GM21360 (cell line): ENCODE measurements around the gene KDM4E.
"Not testable (repeated sequence)": the region's sequence is repeated elsewhere in the genome, so short reads cannot be mapped to it uniquely, and the experiment has no call there.

Experiments
- ATAC-seq: cut with Tn5 transposase; IDR thresholded peaks from one replicate; pipeline ENCODE4 v1.9.1; 2021; ENCODE audit warnings: mild to moderate bottlenecking, moderate library complexity; ENCODE audit not compliant: unreplicated experiment

The KDM4E gene

GRCh38 chr11:95024958-95025357 is at the start of gene KDM4E:
TSS of gene KDM4E (plus strand) at chr11:95025258. CDS start at chr11:95025558, 300 bp downstream.
- ATAC-seq: no peak

GRCh38 chr11:94975599-94975998 is 49.5 kb upstream of the KDM4E start:
- no peak for ATAC-seq

- no peak for ATAC-seq
Observed at GRCh38 chr11:94987378-94987777, 37.7 kb upstream of the KDM4E start.

GRCh38 chr11:94988748-94989147 is 36.3 kb upstream of the KDM4E start:
- ATAC-seq: no peak

GRCh38 chr11:94993400-94993943 is 31.6 kb upstream of the KDM4E start:
- ATAC-seq: no peak

GRCh38 chr11:94997437-94997836 is 27.6 kb upstream of the KDM4E start:
- ATAC-seq: no peak

- ATAC-seq: no peak
Observed at GRCh38 chr11:94998285-94998684, 26.8 kb upstream of the KDM4E start.

- no peak for ATAC-seq
Observed at GRCh38 chr11:95003716-95004115, 21.3 kb upstream of the KDM4E start.

GRCh38 chr11:95005642-95006041 is 19.4 kb upstream of the KDM4E start:
- no peak for ATAC-seq

GRCh38 chr11:95011376-95011775 is 13.7 kb upstream of the KDM4E start:
- no peak for ATAC-seq

GRCh38 chr11:95014184-95014821 is 10.8 kb upstream of the KDM4E start:
- no peak for ATAC-seq

- no peak for ATAC-seq
Observed at GRCh38 chr11:95016139-95016538, 8.9 kb upstream of the KDM4E start.

GRCh38 chr11:95021468-95021867 is 3.6 kb upstream of the KDM4E start:
- ATAC-seq: not testable (repeated sequence)

- not testable (repeated sequence) for ATAC-seq
Observed at GRCh38 chr11:95025594-95025993, 536 bp downstream of the KDM4E start.

- ATAC-seq: no peak
Observed at GRCh38 chr11:95028357-95028756, 3.3 kb downstream of the KDM4E start.

GRCh38 chr11:95033051-95033450 is 8.0 kb downstream of the KDM4E start:
- ATAC-seq: no peak

GRCh38 chr11:95035316-95035715 is 10.3 kb downstream of the KDM4E start:
- no peak for ATAC-seq

- not testable (repeated sequence) for ATAC-seq
Observed at GRCh38 chr11:95037356-95038035, 12.4 kb downstream of the KDM4E start.

- ATAC-seq: no peak
Observed at GRCh38 chr11:95042239-95042638, 17.2 kb downstream of the KDM4E start.

- no peak for ATAC-seq
Observed at GRCh38 chr11:95042906-95043305, 17.8 kb downstream of the KDM4E start.

- no peak for ATAC-seq
Observed at GRCh38 chr11:95044010-95044409, 19.0 kb downstream of the KDM4E start.

GRCh38 chr11:95045812-95046211 is 20.8 kb downstream of the KDM4E start:
- ATAC-seq: no peak
